Islet precursor cell (in vitro differentiated cells): ENCODE measurements around the gene PLD5.

Experiments
- DNase-seq: peaks from one replicate; pipeline ENCODE4 v3.0.0-alpha.2; 2018

Gene PLD5

DNA sequence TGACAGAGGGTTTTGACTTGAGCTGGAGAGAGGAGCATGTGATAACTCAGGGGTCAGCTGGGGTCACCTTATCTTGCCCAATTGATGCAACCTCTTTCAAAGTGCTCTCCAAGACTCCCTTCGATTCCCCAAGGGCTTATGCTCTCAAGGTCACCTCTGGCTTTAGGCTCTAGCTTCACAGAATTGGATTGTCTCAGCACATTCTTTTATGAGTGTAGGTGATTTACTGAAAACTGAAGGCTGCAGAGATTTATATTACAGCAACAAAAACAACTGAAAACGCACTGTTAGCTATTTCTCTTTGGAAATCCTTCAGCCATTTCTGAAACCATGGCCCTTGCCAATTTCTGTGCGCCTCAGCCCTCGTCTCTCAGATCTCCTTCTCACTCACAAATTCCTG is 491.1 kb downstream of the PLD5 start:
- peak; percentile 28 for DNase-seq
